Right lobe of liver (tissue), 4 donors: ENCODE data around the gene SMIM3.

Experiments used
- POLR2A ChIP-seq: fragments of 450-650 bp; IDR thresholded peaks from one replicate; pipeline ENCODE4 v1.6.1; 2017; ENCODE audit warnings: antibody characterized with exemption, mild to moderate bottlenecking
- TF ChIP-seq, protein P1 (sequence below), 4 donors: fragments of 200-600 bp in 3 of 4; fragments of 450-650 bp in 1 of 4; IDR thresholded peaks; one replicate each; pipeline versions ENCODE4 v1.5.1 to v1.8.0; 2016 to 2022; ENCODE audit warnings: antibody characterized with exemption in 4 of 4, mild to moderate bottlenecking in 2 of 4
- donor health status: DM: no; HTN: no; CAD: no.
- donor health status: DM: no; HTN: no; CAD: no.
- donor health status: DM: no; HTN: yes; CAD: no.

DNA sequence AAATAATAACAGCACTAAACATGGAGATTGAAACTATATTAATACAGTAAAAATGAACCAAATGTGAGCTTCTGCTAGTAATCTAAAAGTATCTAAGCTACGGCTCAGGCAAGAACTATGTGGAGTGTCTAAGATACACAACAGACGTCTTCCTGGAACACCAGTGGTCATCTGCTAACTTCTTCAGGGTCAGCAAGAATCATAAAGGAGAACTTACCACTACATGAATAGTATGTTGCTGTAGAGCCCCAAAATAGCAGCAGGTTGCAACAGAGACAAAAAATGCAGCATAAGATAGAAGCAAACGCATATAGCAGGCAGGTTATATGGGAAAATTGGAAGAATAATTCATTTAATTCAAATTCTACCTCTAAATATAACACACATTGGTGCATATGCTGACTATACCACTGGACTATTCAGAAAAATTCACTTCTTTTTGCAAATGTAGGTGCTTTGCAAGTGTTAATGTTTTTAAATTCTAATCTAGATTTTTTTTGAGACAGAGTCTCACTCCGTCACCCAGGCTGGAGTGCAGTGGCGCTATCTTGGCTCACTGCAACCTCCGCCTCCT lies 46.8 kb upstream of the SMIM3 start:
- TF ChIP-seq, protein P1, sequence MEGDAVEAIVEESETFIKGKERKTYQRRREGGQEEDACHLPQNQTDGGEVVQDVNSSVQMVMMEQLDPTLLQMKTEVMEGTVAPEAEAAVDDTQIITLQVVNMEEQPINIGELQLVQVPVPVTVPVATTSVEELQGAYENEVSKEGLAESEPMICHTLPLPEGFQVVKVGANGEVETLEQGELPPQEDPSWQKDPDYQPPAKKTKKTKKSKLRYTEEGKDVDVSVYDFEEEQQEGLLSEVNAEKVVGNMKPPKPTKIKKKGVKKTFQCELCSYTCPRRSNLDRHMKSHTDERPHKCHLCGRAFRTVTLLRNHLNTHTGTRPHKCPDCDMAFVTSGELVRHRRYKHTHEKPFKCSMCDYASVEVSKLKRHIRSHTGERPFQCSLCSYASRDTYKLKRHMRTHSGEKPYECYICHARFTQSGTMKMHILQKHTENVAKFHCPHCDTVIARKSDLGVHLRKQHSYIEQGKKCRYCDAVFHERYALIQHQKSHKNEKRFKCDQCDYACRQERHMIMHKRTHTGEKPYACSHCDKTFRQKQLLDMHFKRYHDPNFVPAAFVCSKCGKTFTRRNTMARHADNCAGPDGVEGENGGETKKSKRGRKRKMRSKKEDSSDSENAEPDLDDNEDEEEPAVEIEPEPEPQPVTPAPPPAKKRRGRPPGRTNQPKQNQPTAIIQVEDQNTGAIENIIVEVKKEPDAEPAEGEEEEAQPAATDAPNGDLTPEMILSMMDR (IDR thresholded peaks at IDR 0.05): no peak
- TF ChIP-seq POLR2A: no peak
